Upper lobe of left lung (tissue), 4 donors: ENCODE results near the gene SHROOM2.

ENCODE experiments used
- POLR2A ChIP-seq, 4 donors: fragments of 450-650 bp; IDR thresholded peaks; one replicate each; pipeline ENCODE4 v1.5.1; 2016 to 2017; ENCODE audit warnings: antibody characterized with exemption in 4 of 4, mild to moderate bottlenecking in 2 of 4
- POLR2AphosphoS5 ChIP-seq, 2 donors: sonication (generic); formaldehyde crosslinking; IDR thresholded peaks; one replicate each; pipeline ENCODE4 v1.5.1; 2017; ENCODE audit warnings: antibody characterized with exemption in 2 of 2
- TF ChIP-seq, protein P1 (sequence below), 6 experiments: fragments of 450-650 bp in 4 of 6; fragments of 200-600 bp in 2 of 6; sonication (generic) in 2 of 6; IDR thresholded peaks; one replicate each; pipeline ENCODE4 v1.5.1; 2016 to 2019; ENCODE audit warnings: antibody characterized with exemption in 6 of 6

DNA sequence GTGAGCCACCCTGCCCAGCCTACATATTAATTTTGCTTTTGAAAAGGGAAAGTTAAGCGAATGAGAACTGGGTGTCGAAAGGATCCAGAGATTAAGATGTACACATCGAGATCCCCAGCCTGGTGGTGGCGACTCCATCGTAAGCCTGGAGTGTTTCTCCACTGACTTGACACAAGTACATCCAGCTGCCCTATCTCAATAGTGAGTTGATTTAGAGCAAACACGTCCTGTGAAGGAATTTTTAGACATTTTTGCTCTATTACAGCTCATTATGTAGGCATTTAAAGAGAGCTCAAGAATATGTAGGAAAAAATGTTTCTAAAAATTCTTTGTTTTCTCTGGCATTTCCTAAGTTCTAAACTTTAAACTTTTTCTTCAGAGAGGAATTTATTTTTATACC lies 169.3 kb downstream of the SHROOM2 start:
- TF ChIP-seq POLR2A (IDR thresholded peaks at IDR 0.05): no peak
- TF ChIP-seq, protein P1, sequence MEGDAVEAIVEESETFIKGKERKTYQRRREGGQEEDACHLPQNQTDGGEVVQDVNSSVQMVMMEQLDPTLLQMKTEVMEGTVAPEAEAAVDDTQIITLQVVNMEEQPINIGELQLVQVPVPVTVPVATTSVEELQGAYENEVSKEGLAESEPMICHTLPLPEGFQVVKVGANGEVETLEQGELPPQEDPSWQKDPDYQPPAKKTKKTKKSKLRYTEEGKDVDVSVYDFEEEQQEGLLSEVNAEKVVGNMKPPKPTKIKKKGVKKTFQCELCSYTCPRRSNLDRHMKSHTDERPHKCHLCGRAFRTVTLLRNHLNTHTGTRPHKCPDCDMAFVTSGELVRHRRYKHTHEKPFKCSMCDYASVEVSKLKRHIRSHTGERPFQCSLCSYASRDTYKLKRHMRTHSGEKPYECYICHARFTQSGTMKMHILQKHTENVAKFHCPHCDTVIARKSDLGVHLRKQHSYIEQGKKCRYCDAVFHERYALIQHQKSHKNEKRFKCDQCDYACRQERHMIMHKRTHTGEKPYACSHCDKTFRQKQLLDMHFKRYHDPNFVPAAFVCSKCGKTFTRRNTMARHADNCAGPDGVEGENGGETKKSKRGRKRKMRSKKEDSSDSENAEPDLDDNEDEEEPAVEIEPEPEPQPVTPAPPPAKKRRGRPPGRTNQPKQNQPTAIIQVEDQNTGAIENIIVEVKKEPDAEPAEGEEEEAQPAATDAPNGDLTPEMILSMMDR (IDR thresholded peaks at IDR 0.05): no peak
- TF ChIP-seq POLR2AphosphoS5 (IDR thresholded peaks at IDR 0.05): no peak
